ENCODE measurements around the gene IRX3. TPM values are rescaled to one million over a fixed set of nuclear protein-coding genes. Genes with fewer than 3 reads are reported as not detected.

The IRX3 gene
- total RNA-seq, result 100 to 1,000 TPM in 1 of 4 donors, 10 to 100 TPM in 3; 50.9 to 112 (median 82.7) TPM

GRCh38 chr16:54286366-54287130, at the start of gene IRX3:
Gene IRX3, minus strand, starts transcription at chr16:54286787. Its CDS starts 737 bp downstream, at chr16:54286050.
- TF ChIP-seq EP300 (IDR thresholded peaks at IDR 0.05) (no peak), POLR2A (IDR thresholded peaks at IDR 0.05) (no peak), CTCF (IDR thresholded peaks at IDR 0.05) (no peak), POLR2AphosphoS5 (IDR thresholded peaks at IDR 0.05) (peak; percentile 42 to 63 (median 58))
- H3K4me1 ChIP-seq, result peaks cover 24% of the 10 kb centered on the region
- H3K27ac ChIP-seq, result peak within 1 kb of the TSS; percentile 97
- no peaks in the 10 kb centered on the region for H3K9me3 ChIP-seq
- H3K36me3 ChIP-seq, result peaks cover 8% of the 10 kb centered on the region
- peak within 1 kb of the TSS; percentile 91 for H3K4me3 ChIP-seq
- peak; percentile 94 to 96 for DNase-seq (ENCODE audit: low spot score in 2 of 2)
- H3K27me3 ChIP-seq, result peaks cover 63% of the 10 kb centered on the region
- 1% methylated on average over 54 of the region's 67 CpGs for WGBS

- DNase-seq (ENCODE audit: low spot score in 2 of 2), result no peak
- H3K4me3 ChIP-seq, result no peak overlapping the region
- TF ChIP-seq CTCF (IDR thresholded peaks at IDR 0.05) (no peak), POLR2AphosphoS5 (IDR thresholded peaks at IDR 0.05) (no peak), EP300 (IDR thresholded peaks at IDR 0.05) (no peak)
Observed at GRCh38 chr16:54335230-54335629, 48.6 kb upstream of the IRX3 start.

DNA sequence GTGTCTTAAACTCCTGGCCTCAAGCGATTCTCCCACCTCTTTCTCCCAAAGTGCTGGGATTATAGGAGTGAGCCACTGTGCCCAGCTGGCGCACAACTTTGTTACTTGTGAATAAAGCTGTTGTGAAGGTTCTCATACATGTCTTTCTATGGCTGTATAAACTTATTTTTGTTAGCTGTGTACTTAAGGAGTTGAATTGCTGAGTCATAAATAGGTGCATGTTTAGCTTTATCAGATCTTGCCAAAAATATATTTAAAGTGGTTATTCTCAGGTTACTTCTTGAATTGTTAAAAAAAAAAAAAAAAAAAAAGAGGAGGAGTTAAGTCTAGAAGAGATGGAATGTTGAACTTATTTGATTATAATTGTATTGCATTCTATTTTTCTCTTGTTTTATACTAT, 47.6 kb upstream of the IRX3 start:
- 74% methylated on average over 2 of the region's 2 CpGs for WGBS
- H3K36me3 ChIP-seq, result no peaks in the 10 kb centered on the region
- H3K4me1 ChIP-seq, result peaks cover 6% of the 10 kb centered on the region
- no peak overlapping the region for H3K27ac ChIP-seq
- TF ChIP-seq CTCF (IDR thresholded peaks at IDR 0.05) (no peak), POLR2A (IDR thresholded peaks at IDR 0.05) (no peak), POLR2AphosphoS5 (IDR thresholded peaks at IDR 0.05) (no peak), EP300 (IDR thresholded peaks at IDR 0.05) (no peak)
- no peaks in the 10 kb centered on the region for H3K27me3 ChIP-seq
- H3K4me3 ChIP-seq, result no peak overlapping the region
- no peak for DNase-seq (ENCODE audit: low spot score in 2 of 2)
- no peaks in the 10 kb centered on the region for H3K9me3 ChIP-seq

More at GRCh38 chr16:54335230-54335629, 48.6 kb upstream of the IRX3 start:
- Histone ChIP-seq H3K9me3 (no peaks in the 10 kb centered on the region), H3K4me1 (peaks cover 6% of the 10 kb centered on the region), H3K36me3 (no peaks in the 10 kb centered on the region), H3K27me3 (no peaks in the 10 kb centered on the region), H3K27ac (no peak overlapping the region)
- WGBS, result 67% methylated on average over 3 of the region's 3 CpGs

- no peak for DNase-seq (ENCODE audit: low spot score in 2 of 2)
- Histone ChIP-seq H3K4me3 (no peak overlapping the region), H3K27ac (no peak overlapping the region), H3K36me3 (no peaks in the 10 kb centered on the region), H3K4me1 (peaks cover 6% of the 10 kb centered on the region), H3K9me3 (no peaks in the 10 kb centered on the region), H3K27me3 (no peaks in the 10 kb centered on the region)
- TF ChIP-seq EP300 (IDR thresholded peaks at IDR 0.05) (no peak), POLR2AphosphoS5 (IDR thresholded peaks at IDR 0.05) (no peak), CTCF (IDR thresholded peaks at IDR 0.05) (no peak), POLR2A (IDR thresholded peaks at IDR 0.05) (no peak)
- 83% methylated on average over 7 of the region's 7 CpGs for WGBS
Observed at GRCh38 chr16:54331241-54332002, 44.8 kb upstream of the IRX3 start.

GRCh38 chr16:54327609-54328008, 41.0 kb upstream of the IRX3 start:
- H3K4me3 ChIP-seq, result no peak overlapping the region
- TF ChIP-seq CTCF (IDR thresholded peaks at IDR 0.05), result no peak
- TF ChIP-seq EP300 (IDR thresholded peaks at IDR 0.05), result no peak
- no peak for TF ChIP-seq POLR2A (IDR thresholded peaks at IDR 0.05)
- no peak for TF ChIP-seq POLR2AphosphoS5 (IDR thresholded peaks at IDR 0.05)
- no peaks in the 10 kb centered on the region for H3K9me3 ChIP-seq
- 86% methylated on average over 5 of the region's 5 CpGs for WGBS
- no peak for DNase-seq (ENCODE audit: low spot score in 2 of 2)
- no peaks in the 10 kb centered on the region for H3K36me3 ChIP-seq
- no peaks in the 10 kb centered on the region for H3K4me1 ChIP-seq
- H3K27ac ChIP-seq, result no peak overlapping the region
- no peaks in the 10 kb centered on the region for H3K27me3 ChIP-seq
